HEK293 (cell line): ENCODE results near the gene SH3BP5.

Experiments
- BCL11A ChIP-seq: fragments of 450-650 bp; formaldehyde crosslinking; IDR thresholded peaks from 2 replicates; pipeline ENCODE4 v1.5.1; 2016; ENCODE audit warnings: low read depth, missing biosample characterization, missing genetic modification characterization
- CTCF ChIP-seq: fragments of 450-650 bp; formaldehyde crosslinking; IDR thresholded peaks from 2 replicates; pipeline ENCODE4 v1.5.1; 2016; ENCODE audit warnings: missing biosample characterization, missing genetic modification characterization
- KLF10 ChIP-seq: fragments of 450-650 bp; IDR thresholded peaks from 2 replicates; pipeline ENCODE4 v1.5.1; 2018; ENCODE audit warnings: missing biosample characterization, mild to moderate bottlenecking, missing genetic modification characterization
- OSR2 ChIP-seq: fragments of 450-650 bp; formaldehyde crosslinking; IDR thresholded peaks from 2 replicates; pipeline ENCODE4 v1.5.1; 2016; ENCODE audit warnings: missing biosample characterization, missing genetic modification characterization
- PRDM1 ChIP-seq: fragments of 450-650 bp; formaldehyde crosslinking; IDR thresholded peaks from 2 replicates; pipeline ENCODE4; 2016; ENCODE audit warnings: missing biosample characterization, missing genetic modification characterization
- SETDB1 ChIP-seq: IDR thresholded peaks from one replicate; pipeline ENCODE4 v1.6.1; 2017; ENCODE audit warnings: mild to moderate bottlenecking, low read length, moderate library complexity, mixed read lengths; ENCODE audit not compliant: insufficient read length
- SP3 ChIP-seq: fragments of 450-650 bp; formaldehyde crosslinking; IDR thresholded peaks from 2 replicates; pipeline ENCODE4 v1.5.1; 2016; ENCODE audit warnings: missing biosample characterization, missing genetic modification characterization
- ZNF148 ChIP-seq: fragments of 450-650 bp; formaldehyde crosslinking; IDR thresholded peaks from 2 replicates; pipeline ENCODE4 v1.5.0; 2017; ENCODE audit warnings: missing biosample characterization, missing genetic modification characterization, borderline replicate concordance
- ZNF16 ChIP-seq: fragments of 450-650 bp; formaldehyde crosslinking; IDR thresholded peaks from 2 replicates; pipeline ENCODE4 v1.5.1; 2016; ENCODE audit warnings: low read depth, missing biosample characterization, missing genetic modification characterization
- ZNF501 ChIP-seq: fragments of 450-650 bp; formaldehyde crosslinking; IDR thresholded peaks from 2 replicates; pipeline ENCODE4 v1.5.1; 2016; ENCODE audit warnings: missing biosample characterization, missing genetic modification characterization
- ZNF692 ChIP-seq: fragments of 450-650 bp; formaldehyde crosslinking; IDR thresholded peaks from 2 replicates; pipeline ENCODE4 v1.5.1; 2016; ENCODE audit warnings: missing biosample characterization, missing genetic modification characterization
- ZNF777 ChIP-seq: fragments of 450-650 bp; formaldehyde crosslinking; IDR thresholded peaks from 2 replicates; pipeline ENCODE4 v1.5.1; 2017; ENCODE audit warnings: missing biosample characterization, missing genetic modification characterization, borderline replicate concordance
- ZSCAN30 ChIP-seq: fragments of 450-650 bp; IDR thresholded peaks from 2 replicates; pipeline ENCODE4 v1.5.1; 2018; ENCODE audit warnings: missing biosample characterization, mild to moderate bottlenecking, missing genetic modification characterization, moderate library complexity

DNA sequence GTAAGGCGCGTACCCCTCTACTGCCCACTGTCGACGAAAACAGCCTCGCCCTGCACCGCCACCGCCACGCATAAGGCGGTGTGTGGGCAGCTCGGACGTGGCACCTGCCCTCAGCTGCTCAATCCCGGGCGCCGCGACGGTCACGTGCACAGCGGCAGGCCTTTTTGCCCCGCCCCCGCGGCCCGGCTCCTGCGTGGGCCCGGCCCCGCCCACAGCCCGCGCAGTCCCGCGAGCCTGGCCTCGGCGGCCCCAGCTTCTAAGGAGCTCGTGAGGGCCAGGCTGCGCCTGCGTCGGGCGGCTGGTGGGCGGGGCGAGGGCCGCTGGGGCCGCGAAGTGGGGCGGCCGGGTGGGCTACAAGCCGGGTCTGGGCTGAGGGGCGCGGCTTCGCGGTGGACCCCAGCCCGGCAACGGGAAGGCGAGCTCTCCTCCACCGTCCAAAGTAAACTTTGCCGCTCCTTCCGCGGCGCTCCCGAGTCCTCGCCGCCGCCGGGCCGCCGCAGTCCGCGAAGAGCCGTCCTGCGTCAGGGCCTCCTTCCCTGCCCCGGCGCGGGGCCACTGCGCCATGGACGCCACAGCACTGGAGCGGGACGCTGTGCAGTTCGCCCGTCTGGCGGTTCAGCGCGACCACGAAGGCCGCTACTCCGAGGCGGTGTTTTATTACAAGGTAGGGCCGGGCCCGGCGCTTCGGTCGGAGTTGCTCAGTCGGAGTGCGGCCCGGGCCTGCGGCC, 126.3 kb downstream of the SH3BP5 start, which contains the start of gene CAPN7:
- peak; percentile 80 for TF ChIP-seq KLF10 (tag by site-specific recombination)
- no peak for TF ChIP-seq ZNF16 (tag by site-specific recombination)
- TF ChIP-seq ZSCAN30 (tag by site-specific recombination) = peak; percentile 63
- TF ChIP-seq PRDM1 (tag by site-specific recombination) = 0 out of 2 replicates have a peak, but pooled peaks have one; percentile 21
- TF ChIP-seq ZNF777 (tag by site-specific recombination) = peak; percentile 80
- TF ChIP-seq SETDB1 = no peak
- peak; percentile 94 for TF ChIP-seq CTCF
- no peak; the same call in none of the 2 replicates for TF ChIP-seq ZNF501 (tag by site-specific recombination)
- TF ChIP-seq ZNF148 (tag by site-specific recombination) = no peak
- TF ChIP-seq BCL11A (tag by site-specific recombination) = no peak
- peak; percentile 54; the same call in 1 of the 2 replicates for TF ChIP-seq SP3 (tag by site-specific recombination)
- TF ChIP-seq OSR2 (tag by site-specific recombination) = no peak
- TF ChIP-seq ZNF692 = peak; percentile 90
